ENCODE data around the gene PPP1R15B. TPM values are rescaled to one million over a fixed set of nuclear protein-coding genes. Genes with fewer than 3 reads are reported as not detected.

The PPP1R15B gene
- total and polyA plus RNA-seq, 7 experiments from 2014 or later: 14.1 to 175 (median 72.8) TPM

GRCh38 chr1:204416589-204417073 lies 5.0 kb upstream of the PPP1R15B start:
- no peaks in the 10 kb centered on the region for H3K4me1 ChIP-seq (ENCODE audit: control insufficient read depth in 2 of 2, insufficient read depth in 2 of 2, low read length in 2 of 2)
- POLR2A ChIA-PET: interaction anchor here (0.6 kb wide), 1 partner anchor 651 kb away, joined by 3 read pairs; the partner anchor contains the start of gene LAX1
- H3K27me3 Mint-ChIP-seq: no peaks in the 10 kb centered on the region
- H3K36me3 ChIP-seq (ENCODE audit: control insufficient read depth in 2 of 3, insufficient read depth in 3 of 3, low read length in 3 of 3): no peaks in the 10 kb centered on the region
- no peaks in the 10 kb centered on the region for H3K27me3 ChIP-seq (ENCODE audit: control insufficient read depth in 2 of 2, insufficient read depth in 2 of 2, low read length in 2 of 2)
- intact Hi-C loops (cut with micrococcal nuclease): loop anchor here (10.0 kb wide), 2 partner anchors 708 to 868 kb away; partner anchors contain the start of gene RBBP5 (in 1 of the 2)
- no peaks in the 10 kb centered on the region for H3K9me3 Mint-ChIP-seq
- DNase-seq: no peak
- no peak for ATAC-seq
- H3K27ac Mint-ChIP-seq: peak overlapping the region in 1 of 9 donors; percentile 30
- no peak overlapping the region for H3K4me3 ChIP-seq (ENCODE audit: low read length)
- no peak overlapping the region for H3K27ac ChIP-seq (ENCODE audit: low read depth, low read length)
- H3K4me1 Mint-ChIP-seq: peaks cover 4 to 33% (median 13%) of the 10 kb centered on the region in 7 donors
- no peak overlapping the region for H3K4me3 Mint-ChIP-seq
- H3K9me3 ChIP-seq (ENCODE audit: control insufficient read depth in 2 of 3, low read length in 3 of 3): no peaks in the 10 kb centered on the region
- H3K36me3 Mint-ChIP-seq: peaks cover 0 to 15% (median 0%) of the 10 kb centered on the region in 5 donors
- CTCF ChIA-PET: no interaction called here

- Histone ChIP-seq H3K36me3 (ENCODE audit: control insufficient read depth in 2 of 3, insufficient read depth in 3 of 3, low read length in 3 of 3) (peaks cover 0 to 12% (median 0%) of the 10 kb centered on the region in 3 experiments), H3K4me1 (ENCODE audit: control insufficient read depth in 2 of 2, insufficient read depth in 2 of 2, low read length in 2 of 2) (no peaks in the 10 kb centered on the region), H3K4me3 (ENCODE audit: low read length) (no peak overlapping the region), H3K27me3 (ENCODE audit: control insufficient read depth in 2 of 2, insufficient read depth in 2 of 2, low read length in 2 of 2) (no peaks in the 10 kb centered on the region), H3K27ac (ENCODE audit: low read depth, low read length) (no peak overlapping the region), H3K9me3 (ENCODE audit: control insufficient read depth in 2 of 3, low read length in 3 of 3) (no peaks in the 10 kb centered on the region)
- peak overlapping the region in 1 of 9 donors; percentile 55 for H3K27ac Mint-ChIP-seq
- POLR2A ChIA-PET: interaction anchor here (0.6 kb wide), 2 partner anchors 91 to 1336 kb away, joined by 3 to 9 read pairs; no protein-coding TSS in a partner anchor
- no peak for ATAC-seq
- no peak overlapping the region for H3K4me3 Mint-ChIP-seq
- intact Hi-C loops (cut with micrococcal nuclease): loop anchor here (10.0 kb wide), 2 partner anchors 709 to 869 kb away; partner anchors contain the start of gene RBBP5 (in 1 of the 2)
- peaks cover 0 to 18% (median 3%) of the 10 kb centered on the region in 5 donors for H3K36me3 Mint-ChIP-seq
- no peaks in the 10 kb centered on the region for H3K27me3 Mint-ChIP-seq
- DNase-seq: no peak
- CTCF ChIA-PET: interaction anchor here (1.0 to 1.7 kb wide), 2 partner anchors 15 to 16 kb away, joined by 4 to 7 read pairs; no protein-coding TSS in a partner anchor
- H3K4me1 Mint-ChIP-seq: peaks cover 2 to 33% (median 13%) of the 10 kb centered on the region in 7 donors
- H3K9me3 Mint-ChIP-seq: no peaks in the 10 kb centered on the region
Measured at GRCh38 chr1:204415351-204415750, 3.7 kb upstream of the PPP1R15B start.

- DNase-seq (no peak), ATAC-seq (no peak)
- Histone ChIP-seq H3K36me3 (ENCODE audit: control insufficient read depth in 2 of 3, insufficient read depth in 3 of 3, low read length in 3 of 3) (peaks cover 0 to 20% (median 0%) of the 10 kb centered on the region in 3 experiments), H3K4me1 (ENCODE audit: control insufficient read depth in 2 of 2, insufficient read depth in 2 of 2, low read length in 2 of 2) (no peaks in the 10 kb centered on the region), H3K27me3 (ENCODE audit: control insufficient read depth in 2 of 2, insufficient read depth in 2 of 2, low read length in 2 of 2) (no peaks in the 10 kb centered on the region), H3K27ac (ENCODE audit: low read depth, low read length) (no peak overlapping the region), H3K4me3 (ENCODE audit: low read length) (no peak overlapping the region), H3K9me3 (ENCODE audit: control insufficient read depth in 2 of 3, low read length in 3 of 3) (no peaks in the 10 kb centered on the region)
- Mint-ChIP-seq H3K9me3 (no peaks in the 10 kb centered on the region), H3K27me3 (no peaks in the 10 kb centered on the region), H3K27ac (peak overlapping the region in 8 of 9 donors; percentile 1 to 91 (median 30)), H3K36me3 (peaks cover 9 to 24% (median 10%) of the 10 kb centered on the region in 5 donors), H3K4me3 (no peak overlapping the region), H3K4me1 (peaks cover 7 to 28% (median 11%) of the 10 kb centered on the region in 7 donors)
- intact Hi-C loops (cut with micrococcal nuclease): loop anchor here (5.0 to 10.0 kb wide), 9 partner anchors 552 to 1602 kb away; partner anchors contain the start of genes DSTYK (in 1 of the 2), ELK4 (in 1 of the 2), PCAT6 (in 1 of the 2) and RBBP5 (in 1 of the 2)
- ChIA-PET CTCF (interaction anchor here (1.2 to 1.7 kb wide), 3 partner anchors 13 to 80 kb away, joined by 3 to 4 read pairs (median 3); no protein-coding TSS in a partner anchor), POLR2A (interaction anchor here (0.8 to 0.9 kb wide), 2 partner anchors 9 to 107 kb away, joined by 3 to 4 read pairs; no protein-coding TSS in a partner anchor)
Measured at GRCh38 chr1:204414016-204414415, 2.4 kb upstream of the PPP1R15B start.

GRCh38 chr1:204413170-204413535 lies 1.5 kb upstream of the PPP1R15B start:
- DNase-seq (no peak), ATAC-seq (no peak)
- peaks cover 7 to 24% (median 11%) of the 10 kb centered on the region in 7 donors for H3K4me1 Mint-ChIP-seq
- H3K4me3 Mint-ChIP-seq: peak overlapping the region in 9 of 10 donors; percentile 14 to 73 (median 68)
- intact Hi-C loops (cut with micrococcal nuclease): loop anchor here (2.0 to 10.0 kb wide), 10 partner anchors 18 to 1601 kb away; partner anchors contain the start of genes DSTYK (in 1 of the 2), ELK4 (in 1 of the 2), PCAT6 (in 1 of the 2) and RBBP5 (in 1 of the 2)
- Histone ChIP-seq H3K36me3 (ENCODE audit: control insufficient read depth in 2 of 3, insufficient read depth in 3 of 3, low read length in 3 of 3) (peaks cover 0 to 20% (median 0%) of the 10 kb centered on the region in 3 experiments), H3K27me3 (ENCODE audit: control insufficient read depth in 2 of 2, insufficient read depth in 2 of 2, low read length in 2 of 2) (no peaks in the 10 kb centered on the region), H3K9me3 (ENCODE audit: control insufficient read depth in 2 of 3, low read length in 3 of 3) (no peaks in the 10 kb centered on the region), H3K4me1 (ENCODE audit: control insufficient read depth in 2 of 2, insufficient read depth in 2 of 2, low read length in 2 of 2) (no peaks in the 10 kb centered on the region), H3K27ac (ENCODE audit: low read depth, low read length) (peak overlapping the region; percentile 90), H3K4me3 (ENCODE audit: low read length) (no peak overlapping the region)
- no peaks in the 10 kb centered on the region for H3K27me3 Mint-ChIP-seq
- peak overlapping the region; percentile 51 to 100 (median 91) for H3K27ac Mint-ChIP-seq
- H3K9me3 Mint-ChIP-seq: no peaks in the 10 kb centered on the region
- CTCF ChIA-PET: interaction anchor here (0.6 kb wide), 1 partner anchor 90 kb away, joined by 4 read pairs; no protein-coding TSS in a partner anchor
- POLR2A ChIA-PET: interaction anchor here (0.6 to 1.0 kb wide), 5 partner anchors 9 to 108 kb away, joined by 3 to 4 read pairs (median 3); no protein-coding TSS in a partner anchor
- peaks cover 11 to 31% (median 14%) of the 10 kb centered on the region in 5 donors for H3K36me3 Mint-ChIP-seq

- peaks cover 11 to 34% (median 21%) of the 10 kb centered on the region in 5 donors for H3K36me3 Mint-ChIP-seq
- no peaks in the 10 kb centered on the region for H3K27me3 Mint-ChIP-seq
- intact Hi-C loops (cut with micrococcal nuclease): loop anchor here (1.0 to 10.0 kb wide), 15 partner anchors 83 to 1599 kb away; partner anchors contain the start of genes PIK3C2B (in 2 of the 2), SNRPE (in 2 of the 2), DSTYK (in 1 of the 2) and ELK4 (in 1 of the 2)
- H3K36me3 ChIP-seq (ENCODE audit: control insufficient read depth in 2 of 3, insufficient read depth in 3 of 3, low read length in 3 of 3): peaks cover 0 to 23% (median 0%) of the 10 kb centered on the region in 3 experiments
- peak in 8 of 9 donors; percentile 15 to 43 (median 23) for DNase-seq
- H3K9me3 Mint-ChIP-seq: no peaks in the 10 kb centered on the region
- peaks cover 13 to 30% (median 19%) of the 10 kb centered on the region in 7 donors for H3K4me1 Mint-ChIP-seq
- no peaks in the 10 kb centered on the region for H3K27me3 ChIP-seq (ENCODE audit: control insufficient read depth in 2 of 2, insufficient read depth in 2 of 2, low read length in 2 of 2)
- H3K4me3 ChIP-seq (ENCODE audit: low read length): peak overlapping the region; percentile 99
- peak overlapping the region; percentile 92 to 99 (median 97) for H3K4me3 Mint-ChIP-seq
- ChIA-PET POLR2A (interaction anchor here (0.5 to 2.9 kb wide), 12 partner anchors 9 to 1443 kb away, joined by 3 to 12 read pairs (median 4); partner anchors contain the start of genes MDM4 and PIK3C2B), CTCF (interaction anchor here (0.5 to 1.6 kb wide), 4 partner anchors 13 to 113 kb away, joined by 3 to 5 read pairs (median 4); partner anchors contain the start of gene MDM4)
- H3K27ac Mint-ChIP-seq: peak overlapping the region; percentile 97 to 100 (median 99)
- peak overlapping the region; percentile 100 for H3K27ac ChIP-seq (ENCODE audit: low read depth, low read length)
- peak; percentile 16 for ATAC-seq
- H3K4me1 ChIP-seq (ENCODE audit: control insufficient read depth in 2 of 2, insufficient read depth in 2 of 2, low read length in 2 of 2): peaks cover 3 to 13% of the 10 kb centered on the region in 2 donors
- no peaks in the 10 kb centered on the region for H3K9me3 ChIP-seq (ENCODE audit: control insufficient read depth in 2 of 3, low read length in 3 of 3)
Measured at GRCh38 chr1:204410688-204411450, 748 bp downstream of the PPP1R15B start.

Measured in naive thymus-derived CD4-positive, alpha-beta T cell (primary cell).